ENCODE data around the gene NAA50.

GRCh38 chr3:113791381-113791780 is 45.3 kb upstream of the NAA50 start:
- TF ChIP-seq, protein P1, sequence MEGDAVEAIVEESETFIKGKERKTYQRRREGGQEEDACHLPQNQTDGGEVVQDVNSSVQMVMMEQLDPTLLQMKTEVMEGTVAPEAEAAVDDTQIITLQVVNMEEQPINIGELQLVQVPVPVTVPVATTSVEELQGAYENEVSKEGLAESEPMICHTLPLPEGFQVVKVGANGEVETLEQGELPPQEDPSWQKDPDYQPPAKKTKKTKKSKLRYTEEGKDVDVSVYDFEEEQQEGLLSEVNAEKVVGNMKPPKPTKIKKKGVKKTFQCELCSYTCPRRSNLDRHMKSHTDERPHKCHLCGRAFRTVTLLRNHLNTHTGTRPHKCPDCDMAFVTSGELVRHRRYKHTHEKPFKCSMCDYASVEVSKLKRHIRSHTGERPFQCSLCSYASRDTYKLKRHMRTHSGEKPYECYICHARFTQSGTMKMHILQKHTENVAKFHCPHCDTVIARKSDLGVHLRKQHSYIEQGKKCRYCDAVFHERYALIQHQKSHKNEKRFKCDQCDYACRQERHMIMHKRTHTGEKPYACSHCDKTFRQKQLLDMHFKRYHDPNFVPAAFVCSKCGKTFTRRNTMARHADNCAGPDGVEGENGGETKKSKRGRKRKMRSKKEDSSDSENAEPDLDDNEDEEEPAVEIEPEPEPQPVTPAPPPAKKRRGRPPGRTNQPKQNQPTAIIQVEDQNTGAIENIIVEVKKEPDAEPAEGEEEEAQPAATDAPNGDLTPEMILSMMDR (IDR thresholded peaks at IDR 0.05) = no peak
- no peak for TF ChIP-seq POLR2A (IDR thresholded peaks at IDR 0.05)
- no peak for TF ChIP-seq POLR2AphosphoS5 (IDR thresholded peaks at IDR 0.05; ENCODE audit: insufficient read depth in 1 of 2, low read depth in 1 of 2)

All from vagina (tissue), 2 donors.